IMR-90 (cell line): ENCODE data around the gene EEF1AKMT1. TPM values are rescaled to one million over a fixed set of nuclear protein-coding genes. Genes with fewer than 3 reads are reported as not detected.

ENCODE experiments used
- ATAC-seq: fragments of 200-7000 bp; cut with Tn5 transposase; 2 replicates; pipeline ENCODE4 v1.9.1; 2020; ENCODE audit warnings: low read depth, mild to moderate bottlenecking, moderate library complexity
- BruUV-seq: library from RNA; stranded (reverse); fragments of 400-500 nt; replicated peaks from 2 replicates; lab custom pipeline; 2021; lab: Mats Ljungman, UMichigan
- CTCF ChIA-PET: fragments of 300-600 bp; formaldehyde crosslinking; extraction: SDS; loops from one replicate; lab custom pipeline; 2021; ENCODE audit warnings: antibody characterized with exemption; lab: Yijun Ruan, JAX
- POLR2A ChIA-PET: fragments of 300-600 bp; sonication (Branson Sonifier 250); formaldehyde crosslinking; loops from one replicate; lab custom pipeline; 2022; ENCODE audit warnings: antibody characterized with exemption; ENCODE audit not compliant: unreplicated experiment; lab: Charles Lee
- DNase-seq: peaks from one replicate; pipeline ENCODE4 v3.0.0; 2013
- H2AFZ ChIP-seq: replicated peaks from 2 replicates; pipeline ENCODE3; 2013; ENCODE audit warnings: low read length, mild to moderate bottlenecking; ENCODE audit not compliant: poor library complexity
- H2AK5ac ChIP-seq: 2 replicates; pipeline ENCODE4 v1.6.1; 2013; ENCODE audit warnings: low read depth, low read length, inconsistent platforms
- H2AK9ac ChIP-seq: replicated peaks from 2 replicates; pipeline ENCODE3; 2013; ENCODE audit warnings: mild to moderate bottlenecking, low read depth, low read length, moderate library complexity; ENCODE audit not compliant: poor library complexity
- H2BK120ac ChIP-seq: 2 replicates; pipeline ENCODE4 v1.6.1; 2013; ENCODE audit warnings: low read depth, low read length, inconsistent platforms
- H2BK15ac ChIP-seq: 3 replicates; pipeline ENCODE4 v1.6.1; 2013; ENCODE audit warnings: low read depth, low read length, inconsistent platforms
- H2BK20ac ChIP-seq: 2 replicates; pipeline ENCODE4 v1.6.1; 2013; ENCODE audit warnings: low read depth, mild to moderate bottlenecking, inconsistent platforms, low read length, moderate library complexity
- H2BK5ac ChIP-seq: 2 replicates; pipeline ENCODE4 v1.6.1; 2013; ENCODE audit warnings: mild to moderate bottlenecking, low read depth, low read length, inconsistent platforms; ENCODE audit not compliant: poor library complexity, severe bottlenecking
- H3K14ac ChIP-seq: replicated peaks from 2 replicates; pipeline ENCODE4 v1.6.1; 2013; ENCODE audit warnings: low read depth, low read length, inconsistent platforms
- H3K18ac ChIP-seq: 2 replicates; pipeline ENCODE4 v1.6.1; 2013; ENCODE audit warnings: low read depth, low read length, control low read depth
- H3K23ac ChIP-seq: 2 replicates; pipeline ENCODE4 v1.6.1; 2013; ENCODE audit warnings: low read depth, low read length, inconsistent platforms
- H3K27ac ChIP-seq: 2 replicates; pipeline ENCODE4 v1.5.1; 2013; ENCODE audit warnings: mild to moderate bottlenecking, control low read depth, low read length; ENCODE audit not compliant: insufficient read depth
- H3K27me3 ChIP-seq: 2 replicates; pipeline ENCODE4 v1.6.1; 2013; ENCODE audit warnings: low read length; ENCODE audit not compliant: control insufficient read depth, insufficient read depth
- H3K36me3 ChIP-seq: 2 replicates; pipeline ENCODE4 v1.6.1; 2013; ENCODE audit warnings: low read length, mixed read lengths; ENCODE audit not compliant: control insufficient read depth, insufficient read depth
- H3K4ac ChIP-seq: 2 replicates; pipeline ENCODE4 v1.6.1; 2013; ENCODE audit warnings: low read depth, low read length, inconsistent platforms
- H3K4me1 ChIP-seq: 2 replicates; pipeline ENCODE4 v1.6.1; 2013; ENCODE audit warnings: low read length, mixed read lengths; ENCODE audit not compliant: control insufficient read depth, insufficient read depth
- H3K4me2 ChIP-seq: 2 replicates; pipeline ENCODE4 v1.6.1; 2013; ENCODE audit warnings: low read depth, mild to moderate bottlenecking, control low read depth, low read length, moderate library complexity
- H3K4me3 ChIP-seq: 2 replicates; pipeline ENCODE4 v1.5.1; 2013; ENCODE audit warnings: low read depth, mild to moderate bottlenecking, control low read depth, low read length, moderate library complexity; ENCODE audit not compliant: insufficient read depth
- H3K56ac ChIP-seq: 2 replicates; pipeline ENCODE4 v1.6.1; 2013; ENCODE audit warnings: low read length, inconsistent platforms; ENCODE audit not compliant: insufficient read depth; ENCODE audit errors: extremely low read depth
- H3K79me1 ChIP-seq, 2 experiments: 2 replicates each; pipeline ENCODE4 v1.6.1; 2013; ENCODE audit warnings: low read length in 2 of 2, inconsistent platforms in 1 of 2, low read depth in 1 of 2
- H3K9ac ChIP-seq: 2 replicates; pipeline ENCODE4 v1.6.1; 2013; ENCODE audit warnings: low read depth, low read length, control low read depth
- H3K9me1 ChIP-seq: 2 replicates; pipeline ENCODE4 v1.6.1; 2013; ENCODE audit warnings: low read length, inconsistent platforms; ENCODE audit not compliant: insufficient read depth
- H3K9me3 ChIP-seq: 2 replicates; pipeline ENCODE4 v1.6.1; 2013; ENCODE audit warnings: low read length; ENCODE audit not compliant: control insufficient read depth, insufficient read depth
- H4K20me1 ChIP-seq: 2 replicates; pipeline ENCODE4 v1.6.1; 2013; ENCODE audit warnings: low read length, inconsistent platforms; ENCODE audit not compliant: insufficient read depth
- H4K5ac ChIP-seq: 2 replicates; pipeline ENCODE4 v1.6.1; 2013; ENCODE audit warnings: mild to moderate bottlenecking, low read depth, low read length, control low read depth
- H4K8ac ChIP-seq, 2 experiments: 2 replicates each; pipeline ENCODE4 v1.6.1; 2013; ENCODE audit warnings: low read depth in 2 of 2, low read length in 2 of 2, control low read depth in 1 of 2, inconsistent platforms in 1 of 2
- H4K91ac ChIP-seq: 2 replicates; pipeline ENCODE4 v1.6.1; 2013; ENCODE audit warnings: low read depth, low read length, inconsistent platforms; ENCODE audit not compliant: insufficient read depth
- CEBPB ChIP-seq: IDR thresholded peaks from 2 replicates; pipeline ENCODE4 v1.6.1; 2012; ENCODE audit warnings: low read depth, low read length, improper control_type of control experiment
- CTCF ChIP-seq: conservative IDR thresholded peaks from 2 replicates; pipeline ENCODE4 v1.5.1; 2012; ENCODE audit warnings: mild to moderate bottlenecking, low read depth, low read length, improper control_type of control experiment
- FOS ChIP-seq: fragments of 150-350 bp; IDR thresholded peaks from 2 replicates; pipeline ENCODE4 v1.6.1; 2016; ENCODE audit warnings: low read depth, low read length
- MAZ ChIP-seq: IDR thresholded peaks from 2 replicates; pipeline ENCODE4 v1.6.1; 2012; ENCODE audit warnings: low read depth, mild to moderate bottlenecking, low read length, improper control_type of control experiment, moderate library complexity, borderline replicate concordance
- RCOR1 ChIP-seq: IDR thresholded peaks from 2 replicates; pipeline ENCODE4 v1.6.1; 2012; ENCODE audit warnings: mild to moderate bottlenecking, low read length, improper control_type of control experiment; ENCODE audit not compliant: insufficient replicate concordance
- RFX5 ChIP-seq: IDR thresholded peaks from 2 replicates; pipeline ENCODE4 v1.8.0; 2012; ENCODE audit warnings: low read depth, mild to moderate bottlenecking, low read length, moderate library complexity
- SMC3 ChIP-seq: fragments of 150-350 bp; IDR thresholded peaks from 2 replicates; pipeline ENCODE4 v1.6.1; 2016; ENCODE audit warnings: low read depth, mild to moderate bottlenecking, antibody characterized with exemption, low read length, moderate library complexity
- WGBS, 2 experiments: methylation state at CpG; one replicate each; pipeline versions ENCODE4 v1.1.5 to v1.1.7; 2013; ENCODE audit warnings: missing lambda C conversion rate in 2 of 2; ENCODE audit not compliant: insufficient read length in 1 of 2; ENCODE audit errors: extremely low coverage in 2 of 2; 5-methylcytosine and 5-hydroxymethylcytosine counted together
- dilution Hi-C: fragments of 300-500 bp; cut with HindIII; formaldehyde crosslinking; loops from one replicate; pipeline ENCODE4 v1.14.3; 2018; ENCODE audit warnings: low sequenced_read_pairs; ENCODE audit not compliant: unreplicated experiment
- in situ Hi-C: fragments of 300-500 bp; cut with MboI; formaldehyde crosslinking; loops from 3 replicates; pipeline ENCODE4 v1.14.3; 2019; ENCODE audit warnings: low sequenced_read_pairs, inconsistent platforms, mixed read lengths
- intact Hi-C: fragments of 100-400 bp; cut with micrococcal nuclease; formaldehyde crosslinking; loops from 2 replicates; pipeline ENCODE4 v1.10.0; 2022
- polyA plus RNA-seq, 3 experiments: library from polyadenylated mRNA; depleted of rRNA; stranded (reverse); fragments of >200 nt; gene quantifications; 2 replicates each; pipeline ENCODE4 v1.2.3, GENCODE V29; 2012; ENCODE audit warnings: low replicate concordance in 1 of 3
- total RNA-seq: library from RNA; depleted of rRNA; stranded (reverse); fragments of >200 nt; gene quantifications from 2 replicates; pipeline ENCODE4 v1.2.3, GENCODE V29; 2012

Gene EEF1AKMT1
- total and polyA plus RNA-seq, 2 of the 4 experiments (the other 2 are of a cell fraction): 10.0 to 10.6 TPM

- Histone ChIP-seq H2BK5ac (no peak overlapping the region), H3K18ac (no peak overlapping the region), H3K9ac (no peak overlapping the region), H3K79me1 (no peaks in the 10 kb centered on the region), H3K4me1 (peaks cover 3% of the 10 kb centered on the region; the same call in 1 of the 2 replicates), H2AK5ac (no peak overlapping the region), H3K4ac (no peak overlapping the region), H3K56ac (no peak overlapping the region), H3K4me2 (no peak overlapping the region), H3K4me3 (no peak overlapping the region), H3K9me3 (no peaks in the 10 kb centered on the region), H3K14ac (no peak overlapping the region), H4K91ac (no peak overlapping the region), H4K20me1 (no peaks in the 10 kb centered on the region), H3K36me3 (no peaks in the 10 kb centered on the region), H3K27ac (no peak overlapping the region), H2BK15ac (no peak overlapping the region), H4K8ac (no peak overlapping the region), H2BK20ac (no peak overlapping the region), H3K23ac (no peak overlapping the region), H4K5ac (no peak overlapping the region), H3K9me1 (peaks cover 3% of the 10 kb centered on the region), H2AFZ (no peak overlapping the region), H3K27me3 (no peaks in the 10 kb centered on the region), H2AK9ac (no peak overlapping the region), H2BK120ac (no peak overlapping the region)
- dilution Hi-C loops: no loop called here
- intact Hi-C loops: no loop called here
- no TSS peak for BruUV-seq
- in situ Hi-C loops: no loop called here
- no peak for ATAC-seq
- no peak for TF ChIP-seq RFX5
- TF ChIP-seq FOS: no peak
- TF ChIP-seq CTCF: no peak
- no peak for TF ChIP-seq SMC3
- TF ChIP-seq RCOR1: no peak
- TF ChIP-seq MAZ: no peak
- no peak for TF ChIP-seq CEBPB
- ChIA-PET POLR2A (no interaction called here), CTCF (no interaction called here)
- no peak for DNase-seq
- WGBS, 2 experiments: 100% methylated on average over 1 of the region's 10 CpGs; no CpG with 5 or more reads in 1 of the 2 experiments
Observed at GRCh38 chr13:20680416-20681080, 93.2 kb downstream of the EEF1AKMT1 start.
